SH-SY5Y (cell line): ENCODE measurements around the gene FAM78A.

Source experiments
- GATA2 ChIP-seq: IDR thresholded peaks from 2 replicates; pipeline ENCODE4 v1.6.1; 2011; ENCODE audit warnings: mild to moderate bottlenecking, low read depth, low read length
- GATA3 ChIP-seq: IDR thresholded peaks from 2 replicates; pipeline ENCODE4 v1.6.1; 2011; ENCODE audit warnings: low read depth, mild to moderate bottlenecking, low read length, moderate library complexity

DNA sequence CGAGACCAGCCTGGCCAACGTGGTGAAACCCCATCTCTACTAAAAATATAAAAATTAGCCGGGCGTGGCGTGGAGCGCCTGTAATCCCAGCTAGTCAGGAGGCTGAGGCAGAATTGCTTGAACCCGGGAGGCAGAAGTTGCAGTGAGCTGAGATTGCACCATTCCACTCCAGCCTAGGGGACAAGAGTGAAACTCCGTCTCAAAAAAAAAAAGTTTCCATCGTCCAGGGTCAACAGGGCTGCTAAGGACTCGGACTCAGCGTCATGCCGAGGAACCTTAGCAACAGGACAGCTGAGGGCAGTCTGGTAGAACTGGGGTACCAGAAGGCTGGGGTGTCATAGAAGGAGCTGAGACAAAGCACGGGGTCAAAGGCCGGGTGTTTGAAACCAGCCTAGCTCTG, 21.7 kb downstream of the FAM78A start:
- TF ChIP-seq GATA2: no peak
- no peak for TF ChIP-seq GATA3
